Liver (tissue), 2 donors: Measurements from ENCODE around the gene PPP1R11.

Source experiments
- YY1 ChIP-seq: IDR thresholded peaks from 2 replicates; pipeline ENCODE4 v1.6.1; 2016; ENCODE audit warnings: antibody characterized with exemption, mild to moderate bottlenecking
- TF ChIP-seq, protein P1 (sequence below): fragments of 150-350 bp; IDR thresholded peaks from 2 replicates; pipeline ENCODE4 v1.5.1; 2017; ENCODE audit warnings: improper control_type of control experiment, low read depth, low read length; ENCODE audit not compliant: missing input control
- donor health status: healthy.

DNA sequence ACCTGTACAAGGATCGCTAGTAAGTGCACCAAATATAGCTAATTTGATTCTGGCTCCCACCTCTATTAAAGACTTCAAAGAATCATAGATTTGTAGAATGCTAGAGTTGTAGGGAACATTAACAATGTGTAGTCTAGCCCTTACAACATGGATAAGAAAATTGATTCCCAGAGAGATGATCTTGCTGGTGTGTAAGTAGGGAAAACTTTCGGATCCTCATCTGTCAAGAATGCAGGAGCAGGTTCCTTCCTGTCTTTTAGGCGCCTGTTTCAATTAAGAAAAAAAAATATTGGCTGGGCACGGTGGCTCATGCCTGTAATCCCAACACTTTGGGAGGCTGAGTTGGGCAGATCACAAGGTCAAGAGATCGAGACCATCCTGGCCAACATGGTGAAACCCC is 20.9 kb downstream of the PPP1R11 start:
- no peak for TF ChIP-seq YY1
- TF ChIP-seq, protein P1, sequence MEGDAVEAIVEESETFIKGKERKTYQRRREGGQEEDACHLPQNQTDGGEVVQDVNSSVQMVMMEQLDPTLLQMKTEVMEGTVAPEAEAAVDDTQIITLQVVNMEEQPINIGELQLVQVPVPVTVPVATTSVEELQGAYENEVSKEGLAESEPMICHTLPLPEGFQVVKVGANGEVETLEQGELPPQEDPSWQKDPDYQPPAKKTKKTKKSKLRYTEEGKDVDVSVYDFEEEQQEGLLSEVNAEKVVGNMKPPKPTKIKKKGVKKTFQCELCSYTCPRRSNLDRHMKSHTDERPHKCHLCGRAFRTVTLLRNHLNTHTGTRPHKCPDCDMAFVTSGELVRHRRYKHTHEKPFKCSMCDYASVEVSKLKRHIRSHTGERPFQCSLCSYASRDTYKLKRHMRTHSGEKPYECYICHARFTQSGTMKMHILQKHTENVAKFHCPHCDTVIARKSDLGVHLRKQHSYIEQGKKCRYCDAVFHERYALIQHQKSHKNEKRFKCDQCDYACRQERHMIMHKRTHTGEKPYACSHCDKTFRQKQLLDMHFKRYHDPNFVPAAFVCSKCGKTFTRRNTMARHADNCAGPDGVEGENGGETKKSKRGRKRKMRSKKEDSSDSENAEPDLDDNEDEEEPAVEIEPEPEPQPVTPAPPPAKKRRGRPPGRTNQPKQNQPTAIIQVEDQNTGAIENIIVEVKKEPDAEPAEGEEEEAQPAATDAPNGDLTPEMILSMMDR, result no peak
